GM19463 (cell line): ENCODE data around the gene XBP1.
"Not testable (repeated sequence)": the region's sequence is repeated elsewhere in the genome, so short reads cannot be mapped to it uniquely, and the experiment has no call there.

Experiments
- ATAC-seq: cut with Tn5 transposase; IDR thresholded peaks from one replicate; pipeline ENCODE4 v1.9.1; 2021; ENCODE audit warnings: mild to moderate bottlenecking, moderate library complexity; ENCODE audit not compliant: unreplicated experiment

Gene XBP1

DNA sequence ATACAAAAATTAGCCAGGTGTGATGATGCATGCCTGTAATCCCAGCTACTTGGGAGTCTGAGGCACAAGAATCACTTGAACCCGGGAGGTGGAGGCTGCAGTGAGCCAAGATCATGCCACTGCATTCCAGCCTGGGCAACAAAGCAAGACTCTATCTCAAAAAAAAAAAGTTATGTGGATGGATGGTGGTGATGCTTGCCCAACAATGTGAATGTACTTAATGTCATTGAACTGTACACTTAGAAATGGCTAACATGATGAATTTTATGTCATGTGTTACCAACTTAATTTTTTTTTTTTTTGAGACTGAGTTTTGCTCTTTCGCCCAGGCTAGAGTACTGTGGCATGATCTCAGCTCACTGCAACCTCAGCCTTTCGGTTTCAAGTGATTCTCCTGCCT lies 45.9 kb downstream of the XBP1 start:
- ATAC-seq = not testable (repeated sequence)

DNA sequence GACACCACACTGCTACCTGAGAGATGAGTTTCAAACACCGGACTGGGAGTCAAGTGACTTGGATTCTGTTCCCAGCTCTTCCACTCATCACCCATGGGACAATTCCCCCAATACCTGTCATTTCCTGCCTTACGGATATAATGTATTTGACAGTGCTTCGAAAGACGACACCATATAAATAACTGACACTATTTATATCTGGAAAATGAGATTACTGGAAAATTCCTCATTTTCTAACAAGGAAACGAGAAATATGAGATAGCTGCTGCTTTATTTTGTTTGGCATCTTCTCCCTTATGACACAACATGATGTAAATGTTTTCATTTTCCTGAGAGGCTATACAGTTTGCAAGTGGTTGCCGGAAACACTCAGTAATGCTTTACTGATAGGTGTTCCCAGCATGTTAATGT lies 49.9 kb downstream of the XBP1 start:
- ATAC-seq = no peak
